GM23338 (cell line): ENCODE results near the gene AP4B1. TPM values are rescaled to one million over a fixed set of nuclear protein-coding genes. Genes with fewer than 3 reads are reported as not detected.

Experiments used
- ATAC-seq: fragments of 200-7000 bp; cut with Tn5 transposase; 3 replicates; pipeline ENCODE4 v1.9.1; 2020
- DNase-seq: peaks from one replicate; pipeline ENCODE4 v3.0.0-alpha.2; 2015; ENCODE audit warnings: low spot score
- H2AFZ ChIP-seq: fragments of 200-600 bp; sonication (generic); 2 replicates; pipeline ENCODE4 v1.8.0; 2016; ENCODE audit warnings: antibody characterized with exemption, mild to moderate bottlenecking, moderate library complexity
- H3F3A ChIP-seq: fragments of 200-600 bp; sonication (generic); replicated peaks from 2 replicates; pipeline ENCODE4 v1.8.0; 2017; ENCODE audit warnings: antibody characterized with exemption, mixed run types, low read depth
- H3K27ac ChIP-seq: fragments of 200-600 bp; sonication (generic); 2 replicates; pipeline ENCODE4 v1.6.1; 2016; ENCODE audit warnings: low read depth
- H3K27me3 ChIP-seq: fragments of 200-600 bp; sonication (generic); 2 replicates; pipeline ENCODE4 v1.8.0; 2016; ENCODE audit warnings: mild to moderate bottlenecking, mixed run types, moderate library complexity; ENCODE audit not compliant: insufficient read depth
- H3K36me3 ChIP-seq: fragments of 200-600 bp; sonication (generic); 2 replicates; pipeline ENCODE4 v1.8.0; 2016; ENCODE audit warnings: mild to moderate bottlenecking; ENCODE audit not compliant: insufficient read depth
- H3K4me1 ChIP-seq: fragments of 200-600 bp; sonication (generic); 2 replicates; pipeline ENCODE4 v1.8.0; 2016; ENCODE audit warnings: mild to moderate bottlenecking, moderate library complexity; ENCODE audit not compliant: insufficient read depth
- H3K4me2 ChIP-seq: fragments of 200-600 bp; sonication (generic); 2 replicates; pipeline ENCODE4 v1.7.1; 2017; ENCODE audit warnings: mixed run types
- H3K4me3 ChIP-seq: fragments of 200-600 bp; sonication (generic); 2 replicates; pipeline ENCODE4 v1.6.1; 2016; ENCODE audit warnings: mixed run types
- H3K79me2 ChIP-seq: fragments of 200-600 bp; sonication (generic); replicated peaks from 2 replicates; pipeline ENCODE4 v1.8.0; 2017; ENCODE audit warnings: mild to moderate bottlenecking; ENCODE audit not compliant: insufficient read depth
- H3K9me2 ChIP-seq: fragments of 200-600 bp; sonication (generic); 2 replicates; pipeline ENCODE4 v1.8.0; 2017; ENCODE audit not compliant: insufficient read depth
- H4K20me1 ChIP-seq: fragments of 200-600 bp; sonication (generic); replicated peaks from 2 replicates; pipeline ENCODE4 v1.8.0; 2017; ENCODE audit warnings: mild to moderate bottlenecking; ENCODE audit not compliant: insufficient read depth
- H3K27ac Mint-ChIP-seq: 2 replicates; pipeline ENCODE4 v1.8.0; 2020; ENCODE audit warnings: inconsistent platforms, mild to moderate bottlenecking, moderate library complexity, mixed read lengths
- H3K27me3 Mint-ChIP-seq: 3 replicates; pipeline ENCODE4 v1.8.0; 2022; ENCODE audit warnings: low read depth, mild to moderate bottlenecking, moderate library complexity, mixed read lengths, inconsistent platforms; ENCODE audit not compliant: insufficient read depth, poor library complexity
- H3K36me3 Mint-ChIP-seq: 3 replicates; pipeline ENCODE4 v1.8.0; 2021; ENCODE audit warnings: low read depth, mild to moderate bottlenecking, inconsistent platforms, moderate library complexity, mixed read lengths
- H3K4me1 Mint-ChIP-seq: 3 replicates; pipeline ENCODE4 v1.8.0; 2020; ENCODE audit warnings: mild to moderate bottlenecking, inconsistent platforms, mixed read lengths
- H3K4me3 Mint-ChIP-seq: 3 replicates; pipeline ENCODE4 v1.8.0; 2021; ENCODE audit warnings: moderate library complexity, mild to moderate bottlenecking, inconsistent platforms, mixed read lengths
- H3K9me3 Mint-ChIP-seq: 3 replicates; pipeline ENCODE4 v1.8.0; 2020; ENCODE audit warnings: moderate library complexity, mild to moderate bottlenecking, inconsistent platforms, mixed read lengths
- CREB1 ChIP-seq: fragments of 250-450 bp; sonication (Bioruptor Pico); IDR thresholded peaks from 2 replicates; pipeline ENCODE4 v1.5.0; 2020; ENCODE audit warnings: low read depth, mild to moderate bottlenecking, moderate library complexity
- EZH2 ChIP-seq: fragments of 200-600 bp; sonication (generic); IDR thresholded peaks from one replicate; pipeline ENCODE4 v1.8.0; 2017; ENCODE audit warnings: antibody characterized with exemption, mild to moderate bottlenecking, low read depth; ENCODE audit not compliant: unreplicated experiment
- POLR2AphosphoS5 ChIP-seq: IDR thresholded peaks from 2 replicates; pipeline ENCODE4 v1.6.1; 2016; ENCODE audit warnings: antibody characterized with exemption, low read depth
- STAT1 ChIP-seq: IDR thresholded peaks from one replicate; pipeline ENCODE4 v1.6.1; 2016; ENCODE audit warnings: antibody characterized with exemption; ENCODE audit not compliant: unreplicated experiment
- ZNF331 ChIP-seq: fragments of 250-450 bp; sonication (Bioruptor Pico); IDR thresholded peaks from 2 replicates; pipeline ENCODE4 v1.5.0; 2020; ENCODE audit warnings: low read depth, mild to moderate bottlenecking, moderate library complexity
- polyA plus RNA-seq: library from polyadenylated mRNA; unstranded; fragments of >200 nt; fragmentation: Nextera tagmentation; extraction: Ambion mirVana; gene quantifications from 2 replicates; pipeline ENCODE4 v1.2.1, GENCODE V29; 2016
- total RNA-seq: library from RNA; depleted of rRNA; stranded (reverse); fragments of >200 nt; shearing (Covaris generic); gene quantifications from 2 replicates; pipeline ENCODE4 v1.2.3, GENCODE V29; 2014
- TF ChIP-seq, protein P1 (sequence below): IDR thresholded peaks from one replicate; pipeline ENCODE4 v1.6.1; 2018; ENCODE audit warnings: antibody characterized with exemption; ENCODE audit not compliant: unreplicated experiment
- TF ChIP-seq, protein P2 (sequence below), 2 experiments: fragments of 200-600 bp in 1 of 2; sonication (generic) in 1 of 2; conservative IDR thresholded peaks; 2 replicates each; pipeline versions ENCODE4 v1.5.1 to v1.6.1; 2016 to 2017; ENCODE audit warnings: antibody characterized with exemption in 2 of 2, low read depth in 2 of 2, mild to moderate bottlenecking in 2 of 2, moderate library complexity in 1 of 2
- TF ChIP-seq, protein P3 (sequence below): fragments of 250-450 bp; sonication (Bioruptor Pico); IDR thresholded peaks from 2 replicates; pipeline ENCODE4 v1.5.0; 2020; ENCODE audit warnings: mild to moderate bottlenecking, moderate library complexity

Gene AP4B1
- total and polyA plus RNA-seq, 2 experiments from 2014 or later, result 7.5 to 13.4 TPM

DNA sequence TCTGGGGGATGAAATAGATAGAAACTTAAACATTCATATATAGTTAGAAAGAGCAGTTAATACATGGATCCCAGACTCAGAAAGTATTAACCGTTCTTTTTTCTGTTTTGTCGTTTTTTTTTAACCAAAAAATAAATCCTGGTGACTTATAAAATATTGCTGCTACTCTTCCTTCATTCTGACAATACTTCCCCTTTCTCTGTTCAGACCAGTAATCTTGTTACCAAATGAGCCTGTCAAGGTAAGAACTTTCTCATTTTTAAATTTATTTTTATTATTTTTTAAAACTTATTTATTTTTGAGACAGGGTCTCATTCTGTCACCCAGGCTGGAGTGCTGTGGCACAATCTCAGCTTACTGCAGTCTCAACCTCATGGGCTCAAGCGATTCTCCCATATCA lies 46.8 kb downstream of the AP4B1 start (continued):
- TF ChIP-seq, protein P1, sequence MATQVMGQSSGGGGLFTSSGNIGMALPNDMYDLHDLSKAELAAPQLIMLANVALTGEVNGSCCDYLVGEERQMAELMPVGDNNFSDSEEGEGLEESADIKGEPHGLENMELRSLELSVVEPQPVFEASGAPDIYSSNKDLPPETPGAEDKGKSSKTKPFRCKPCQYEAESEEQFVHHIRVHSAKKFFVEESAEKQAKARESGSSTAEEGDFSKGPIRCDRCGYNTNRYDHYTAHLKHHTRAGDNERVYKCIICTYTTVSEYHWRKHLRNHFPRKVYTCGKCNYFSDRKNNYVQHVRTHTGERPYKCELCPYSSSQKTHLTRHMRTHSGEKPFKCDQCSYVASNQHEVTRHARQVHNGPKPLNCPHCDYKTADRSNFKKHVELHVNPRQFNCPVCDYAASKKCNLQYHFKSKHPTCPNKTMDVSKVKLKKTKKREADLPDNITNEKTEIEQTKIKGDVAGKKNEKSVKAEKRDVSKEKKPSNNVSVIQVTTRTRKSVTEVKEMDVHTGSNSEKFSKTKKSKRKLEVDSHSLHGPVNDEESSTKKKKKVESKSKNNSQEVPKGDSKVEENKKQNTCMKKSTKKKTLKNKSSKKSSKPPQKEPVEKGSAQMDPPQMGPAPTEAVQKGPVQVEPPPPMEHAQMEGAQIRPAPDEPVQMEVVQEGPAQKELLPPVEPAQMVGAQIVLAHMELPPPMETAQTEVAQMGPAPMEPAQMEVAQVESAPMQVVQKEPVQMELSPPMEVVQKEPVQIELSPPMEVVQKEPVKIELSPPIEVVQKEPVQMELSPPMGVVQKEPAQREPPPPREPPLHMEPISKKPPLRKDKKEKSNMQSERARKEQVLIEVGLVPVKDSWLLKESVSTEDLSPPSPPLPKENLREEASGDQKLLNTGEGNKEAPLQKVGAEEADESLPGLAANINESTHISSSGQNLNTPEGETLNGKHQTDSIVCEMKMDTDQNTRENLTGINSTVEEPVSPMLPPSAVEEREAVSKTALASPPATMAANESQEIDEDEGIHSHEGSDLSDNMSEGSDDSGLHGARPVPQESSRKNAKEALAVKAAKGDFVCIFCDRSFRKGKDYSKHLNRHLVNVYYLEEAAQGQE, result no peak
- TF ChIP-seq STAT1 (no peak), POLR2AphosphoS5 (no peak), ZNF331 (CRISPR knock-in tag) (no peak), CREB1 (CRISPR knock-in tag) (no peak)
- TF ChIP-seq, protein P2, sequence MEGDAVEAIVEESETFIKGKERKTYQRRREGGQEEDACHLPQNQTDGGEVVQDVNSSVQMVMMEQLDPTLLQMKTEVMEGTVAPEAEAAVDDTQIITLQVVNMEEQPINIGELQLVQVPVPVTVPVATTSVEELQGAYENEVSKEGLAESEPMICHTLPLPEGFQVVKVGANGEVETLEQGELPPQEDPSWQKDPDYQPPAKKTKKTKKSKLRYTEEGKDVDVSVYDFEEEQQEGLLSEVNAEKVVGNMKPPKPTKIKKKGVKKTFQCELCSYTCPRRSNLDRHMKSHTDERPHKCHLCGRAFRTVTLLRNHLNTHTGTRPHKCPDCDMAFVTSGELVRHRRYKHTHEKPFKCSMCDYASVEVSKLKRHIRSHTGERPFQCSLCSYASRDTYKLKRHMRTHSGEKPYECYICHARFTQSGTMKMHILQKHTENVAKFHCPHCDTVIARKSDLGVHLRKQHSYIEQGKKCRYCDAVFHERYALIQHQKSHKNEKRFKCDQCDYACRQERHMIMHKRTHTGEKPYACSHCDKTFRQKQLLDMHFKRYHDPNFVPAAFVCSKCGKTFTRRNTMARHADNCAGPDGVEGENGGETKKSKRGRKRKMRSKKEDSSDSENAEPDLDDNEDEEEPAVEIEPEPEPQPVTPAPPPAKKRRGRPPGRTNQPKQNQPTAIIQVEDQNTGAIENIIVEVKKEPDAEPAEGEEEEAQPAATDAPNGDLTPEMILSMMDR (conservative IDR thresholded peaks at IDR 0.05; ENCODE audit: low read depth in 2 of 2), result no peak

DNA sequence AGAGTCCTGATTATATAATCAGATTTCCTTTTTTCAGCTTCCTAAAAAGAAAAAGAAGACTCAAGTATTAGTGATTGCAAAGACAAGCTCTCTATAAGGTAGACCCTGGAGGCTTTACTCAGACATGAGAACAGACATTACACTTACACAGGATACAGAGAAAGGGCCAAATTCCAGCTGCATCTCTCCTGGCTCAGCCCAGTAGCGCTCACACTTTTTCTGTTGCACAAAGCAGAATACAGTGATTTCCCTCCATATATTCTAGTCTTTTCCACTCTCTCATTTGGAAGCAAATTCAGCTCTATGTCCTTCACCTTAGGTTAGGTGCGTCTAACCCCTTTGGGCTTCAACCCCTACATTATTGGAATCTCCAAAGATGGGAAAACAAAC lies 48.2 kb downstream of the AP4B1 start:
- no peaks in the 10 kb centered on the region for H4K20me1 ChIP-seq
- no peak overlapping the region for H3K4me2 ChIP-seq
- H3K9me3 Mint-ChIP-seq, result no peaks in the 10 kb centered on the region
- H3K79me2 ChIP-seq, result no peaks in the 10 kb centered on the region
- no peak overlapping the region for H3K4me3 ChIP-seq
- H3K4me1 ChIP-seq, result no peaks in the 10 kb centered on the region
- no peak overlapping the region for H2AFZ ChIP-seq
- H3K4me3 Mint-ChIP-seq, result no peak overlapping the region
- no peaks in the 10 kb centered on the region for H3K27me3 ChIP-seq
- H3K27ac ChIP-seq, result no peak overlapping the region
- H3F3A ChIP-seq, result no peaks in the 10 kb centered on the region
- no peak overlapping the region for H3K27ac Mint-ChIP-seq
- H3K36me3 Mint-ChIP-seq, result no peaks in the 10 kb centered on the region
- no peak for DNase-seq
- H3K9me2 ChIP-seq, result no peaks in the 10 kb centered on the region
- no peaks in the 10 kb centered on the region for H3K27me3 Mint-ChIP-seq
- H3K36me3 ChIP-seq, result no peaks in the 10 kb centered on the region
- ATAC-seq, result no peak
- H3K4me1 Mint-ChIP-seq, result no peaks in the 10 kb centered on the region
- TF ChIP-seq, protein P2 (conservative IDR thresholded peaks at IDR 0.05; ENCODE audit: low read depth in 2 of 2), result no peak
- TF ChIP-seq EZH2 (no peak), CREB1 (CRISPR knock-in tag) (no peak)
- TF ChIP-seq, protein P3, sequence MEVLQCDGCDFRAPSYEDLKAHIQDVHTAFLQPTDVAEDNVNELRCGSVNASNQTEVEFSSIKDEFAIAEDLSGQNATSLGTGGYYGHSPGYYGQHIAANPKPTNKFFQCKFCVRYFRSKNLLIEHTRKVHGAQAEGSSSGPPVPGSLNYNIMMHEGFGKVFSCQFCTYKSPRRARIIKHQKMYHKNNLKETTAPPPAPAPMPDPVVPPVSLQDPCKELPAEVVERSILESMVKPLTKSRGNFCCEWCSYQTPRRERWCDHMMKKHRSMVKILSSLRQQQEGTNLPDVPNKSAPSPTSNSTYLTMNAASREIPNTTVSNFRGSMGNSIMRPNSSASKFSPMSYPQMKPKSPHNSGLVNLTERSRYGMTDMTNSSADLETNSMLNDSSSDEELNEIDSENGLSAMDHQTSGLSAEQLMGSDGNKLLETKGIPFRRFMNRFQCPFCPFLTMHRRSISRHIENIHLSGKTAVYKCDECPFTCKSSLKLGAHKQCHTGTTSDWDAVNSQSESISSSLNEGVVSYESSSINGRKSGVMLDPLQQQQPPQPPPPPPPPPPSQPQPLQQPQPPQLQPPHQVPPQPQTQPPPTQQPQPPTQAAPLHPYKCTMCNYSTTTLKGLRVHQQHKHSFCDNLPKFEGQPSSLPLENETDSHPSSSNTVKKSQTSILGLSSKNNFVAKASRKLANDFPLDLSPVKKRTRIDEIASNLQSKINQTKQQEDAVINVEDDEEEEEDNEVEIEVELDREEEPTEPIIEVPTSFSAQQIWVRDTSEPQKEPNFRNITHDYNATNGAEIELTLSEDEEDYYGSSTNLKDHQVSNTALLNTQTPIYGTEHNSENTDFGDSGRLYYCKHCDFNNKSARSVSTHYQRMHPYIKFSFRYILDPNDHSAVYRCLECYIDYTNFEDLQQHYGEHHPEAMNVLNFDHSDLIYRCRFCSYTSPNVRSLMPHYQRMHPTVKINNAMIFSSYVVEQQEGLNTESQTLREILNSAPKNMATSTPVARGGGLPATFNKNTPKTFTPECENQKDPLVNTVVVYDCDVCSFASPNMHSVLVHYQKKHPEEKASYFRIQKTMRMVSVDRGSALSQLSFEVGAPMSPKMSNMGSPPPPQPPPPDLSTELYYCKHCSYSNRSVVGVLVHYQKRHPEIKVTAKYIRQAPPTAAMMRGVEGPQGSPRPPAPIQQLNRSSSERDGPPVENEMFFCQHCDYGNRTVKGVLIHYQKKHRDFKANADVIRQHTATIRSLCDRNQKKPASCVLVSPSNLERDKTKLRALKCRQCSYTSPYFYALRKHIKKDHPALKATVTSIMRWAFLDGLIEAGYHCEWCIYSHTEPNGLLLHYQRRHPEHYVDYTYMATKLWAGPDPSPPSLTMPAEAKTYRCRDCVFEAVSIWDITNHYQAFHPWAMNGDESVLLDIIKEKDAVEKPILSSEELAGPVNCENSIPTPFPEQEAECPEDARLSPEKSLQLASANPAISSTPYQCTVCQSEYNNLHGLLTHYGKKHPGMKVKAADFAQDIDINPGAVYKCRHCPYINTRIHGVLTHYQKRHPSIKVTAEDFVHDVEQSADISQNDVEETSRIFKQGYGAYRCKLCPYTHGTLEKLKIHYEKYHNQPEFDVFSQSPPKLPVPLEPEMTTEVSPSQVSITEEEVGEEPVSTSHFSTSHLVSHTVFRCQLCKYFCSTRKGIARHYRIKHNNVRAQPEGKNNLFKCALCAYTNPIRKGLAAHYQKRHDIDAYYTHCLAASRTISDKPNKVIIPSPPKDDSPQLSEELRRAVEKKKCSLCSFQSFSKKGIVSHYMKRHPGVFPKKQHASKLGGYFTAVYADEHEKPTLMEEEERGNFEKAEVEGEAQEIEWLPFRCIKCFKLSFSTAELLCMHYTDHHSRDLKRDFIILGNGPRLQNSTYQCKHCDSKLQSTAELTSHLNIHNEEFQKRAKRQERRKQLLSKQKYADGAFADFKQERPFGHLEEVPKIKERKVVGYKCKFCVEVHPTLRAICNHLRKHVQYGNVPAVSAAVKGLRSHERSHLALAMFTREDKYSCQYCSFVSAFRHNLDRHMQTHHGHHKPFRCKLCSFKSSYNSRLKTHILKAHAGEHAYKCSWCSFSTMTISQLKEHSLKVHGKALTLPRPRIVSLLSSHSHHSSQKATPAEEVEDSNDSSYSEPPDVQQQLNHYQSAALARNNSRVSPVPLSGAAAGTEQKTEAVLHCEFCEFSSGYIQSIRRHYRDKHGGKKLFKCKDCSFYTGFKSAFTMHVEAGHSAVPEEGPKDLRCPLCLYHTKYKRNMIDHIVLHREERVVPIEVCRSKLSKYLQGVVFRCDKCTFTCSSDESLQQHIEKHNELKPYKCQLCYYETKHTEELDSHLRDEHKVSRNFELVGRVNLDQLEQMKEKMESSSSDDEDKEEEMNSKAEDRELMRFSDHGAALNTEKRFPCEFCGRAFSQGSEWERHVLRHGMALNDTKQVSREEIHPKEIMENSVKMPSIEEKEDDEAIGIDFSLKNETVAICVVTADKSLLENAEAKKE, result no peak
